ENCODE results near the gene CSNK1E.

Gene CSNK1E

GRCh38 chr22:38335077-38335476 is 17.8 kb upstream of the CSNK1E start:
- no peak for DNase-seq (ENCODE audit: low read depth, low spot score)

- no peak for DNase-seq (ENCODE audit: low read depth, low spot score)
Measured at GRCh38 chr22:38327805-38328204, 10.6 kb upstream of the CSNK1E start.

GRCh38 chr22:38327396-38327795 is 10.2 kb upstream of the CSNK1E start:
- DNase-seq (ENCODE audit: low read depth, low spot score), result no peak

DNA sequence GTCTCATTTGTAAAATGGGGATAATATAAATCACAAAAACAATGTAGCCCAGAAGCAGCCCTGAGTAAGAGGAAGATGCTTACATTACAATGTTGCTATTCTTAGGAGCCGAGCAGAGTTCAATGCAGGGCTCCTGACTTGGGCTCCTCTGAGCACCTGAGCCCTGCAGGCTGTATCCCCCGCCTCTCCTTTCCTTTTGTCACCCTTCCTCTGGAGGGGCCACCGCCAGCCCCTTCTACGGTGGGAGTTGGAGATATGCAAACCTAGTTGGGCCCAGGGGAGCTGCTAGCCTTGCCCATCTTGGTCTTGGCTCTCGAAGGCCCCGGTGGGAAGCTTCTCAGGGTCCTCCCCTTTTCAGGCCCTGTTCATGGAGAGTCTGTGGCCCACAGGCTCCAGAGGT is 8.4 kb upstream of the CSNK1E start:
- DNase-seq (ENCODE audit: low read depth, low spot score), result peak; percentile 88

DNA sequence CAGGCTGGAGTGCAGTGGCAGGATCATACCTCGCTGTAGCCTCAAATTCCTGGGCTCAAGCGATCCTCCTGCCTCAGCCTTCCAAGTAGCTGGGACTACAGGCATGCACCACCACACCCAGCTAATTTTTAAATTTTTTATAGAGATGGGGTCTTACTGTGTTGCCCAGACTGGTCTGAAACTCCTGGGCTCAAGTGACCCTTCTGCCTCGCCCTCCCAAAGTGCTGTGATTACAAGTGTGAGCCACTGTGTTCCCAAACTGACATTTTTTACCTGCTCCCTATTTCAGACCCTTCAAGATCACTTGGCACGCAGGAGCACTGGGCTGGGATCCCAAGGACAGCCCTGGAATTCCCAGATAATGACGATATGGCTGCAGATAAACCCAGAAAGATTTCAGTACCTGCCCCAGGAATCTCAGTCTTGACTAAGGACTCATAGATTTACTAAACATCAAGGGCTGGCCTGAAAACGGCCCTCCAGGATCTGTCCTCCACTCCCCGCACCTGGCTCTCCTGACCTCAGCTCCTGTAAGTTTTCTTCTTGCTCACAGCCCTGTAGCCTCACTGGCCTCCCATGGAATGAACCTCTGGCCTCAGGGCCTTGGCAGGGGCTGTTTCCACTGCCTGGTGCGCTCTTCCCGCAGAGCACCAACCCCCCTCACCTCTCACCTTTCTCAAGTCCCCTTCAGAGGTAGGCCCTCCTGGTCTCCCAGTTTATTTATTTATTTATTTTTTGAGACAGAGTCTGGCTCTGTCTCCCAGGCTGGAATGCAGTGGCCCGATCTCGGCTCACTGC is 3.6 kb upstream of the CSNK1E start:
- no peak for DNase-seq (ENCODE audit: low read depth, low spot score)

GRCh38 chr22:38318792-38319773 is 1.9 kb upstream of the CSNK1E start:
- no peak for DNase-seq (ENCODE audit: low read depth, low spot score)

- no peak for DNase-seq (ENCODE audit: low read depth, low spot score)
Measured at GRCh38 chr22:38317995-38318715, 922 bp upstream of the CSNK1E start.

- no peak for DNase-seq (ENCODE audit: low read depth, low spot score)
Measured at GRCh38 chr22:38316364-38317121, 690 bp downstream of the CSNK1E start.

GRCh38 chr22:38315823-38316363 is 1.3 kb downstream of the CSNK1E start:
- no peak for DNase-seq (ENCODE audit: low read depth, low spot score)

DNA sequence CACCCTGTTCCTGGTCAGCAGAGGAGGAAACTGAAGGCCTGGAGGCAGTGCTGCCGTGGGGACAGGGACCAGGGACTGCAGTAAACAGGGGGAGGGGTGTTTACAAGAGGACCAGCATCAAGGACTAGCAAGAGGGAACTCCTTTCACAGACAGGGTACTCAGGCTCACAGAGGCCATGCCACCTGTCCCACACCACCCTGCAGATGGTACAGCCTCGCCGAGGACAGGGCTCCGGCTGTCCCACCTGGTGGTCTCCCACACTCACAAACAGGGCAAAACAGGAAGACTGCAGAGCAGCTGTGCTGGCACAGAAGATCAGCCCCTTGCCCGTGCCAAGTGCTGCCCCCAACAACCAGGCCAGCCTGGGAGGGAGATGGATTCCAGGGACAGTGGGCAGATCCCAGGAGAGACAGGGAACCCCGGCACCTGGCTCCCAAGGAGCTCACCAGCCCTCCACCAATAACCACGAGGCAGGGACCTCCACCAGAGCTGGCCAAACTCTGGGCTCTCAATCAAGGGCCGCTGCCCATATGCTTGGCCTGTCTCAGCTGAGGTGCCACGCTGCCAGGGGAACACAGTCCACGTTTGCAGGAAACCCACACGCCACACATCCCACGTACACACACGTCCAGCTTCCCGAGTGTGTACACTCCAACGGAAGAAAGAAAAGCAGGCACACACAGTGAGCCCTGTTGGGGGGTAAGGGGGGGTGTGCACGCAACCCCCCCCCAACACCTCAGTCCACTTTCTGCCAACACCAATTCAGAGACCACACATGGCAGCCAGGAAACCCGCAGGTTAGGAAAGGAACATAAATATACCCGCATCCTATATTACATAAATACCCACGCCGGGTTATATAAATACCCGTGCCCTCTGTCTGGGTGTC is 2.1 kb downstream of the CSNK1E start:
- no peak for DNase-seq (ENCODE audit: low read depth, low spot score)

DNA sequence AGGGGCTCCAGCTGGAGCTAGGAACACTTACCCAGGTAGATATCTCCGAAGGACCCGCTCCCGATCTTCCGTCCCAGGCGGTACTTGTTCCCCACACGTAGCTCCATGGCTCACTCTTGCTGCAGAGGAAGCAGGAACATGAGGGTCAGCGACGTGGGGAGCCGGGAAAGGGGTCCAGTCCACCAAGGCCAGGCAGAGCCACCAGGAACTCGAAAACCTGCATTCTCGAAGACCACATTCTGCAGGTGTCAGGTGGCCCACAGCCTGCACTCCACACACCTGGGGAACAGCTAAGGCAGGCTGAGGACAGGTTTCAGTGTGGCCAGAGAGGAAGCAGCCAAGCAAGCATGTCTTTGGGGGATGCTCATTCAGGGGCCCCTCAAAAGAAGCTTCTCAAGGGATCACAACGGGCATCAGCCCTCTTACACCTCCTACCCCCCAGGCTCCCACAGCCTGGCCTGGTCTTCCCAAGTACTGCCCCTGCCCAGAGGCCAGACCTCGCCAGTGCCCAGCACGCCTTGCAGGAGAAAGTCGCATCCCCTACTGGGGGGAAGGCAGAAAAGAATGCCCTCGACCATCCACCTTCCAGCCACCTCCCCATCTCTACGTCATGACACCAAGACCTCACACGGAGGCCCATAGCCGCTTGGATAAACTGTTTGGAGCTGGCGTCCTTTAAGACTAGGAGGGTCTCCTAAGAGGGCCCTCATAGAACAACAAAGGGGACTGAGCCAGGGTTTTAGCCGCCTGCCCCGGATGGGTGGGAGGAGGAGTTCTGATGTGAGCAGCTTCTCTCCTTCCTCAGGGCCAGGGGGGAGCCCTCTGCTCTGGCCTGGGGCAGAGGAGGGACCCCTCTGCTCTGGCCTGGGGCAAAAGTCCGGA is 2.9 kb downstream of the CSNK1E start:
- no peak for DNase-seq (ENCODE audit: low read depth, low spot score)

DNA sequence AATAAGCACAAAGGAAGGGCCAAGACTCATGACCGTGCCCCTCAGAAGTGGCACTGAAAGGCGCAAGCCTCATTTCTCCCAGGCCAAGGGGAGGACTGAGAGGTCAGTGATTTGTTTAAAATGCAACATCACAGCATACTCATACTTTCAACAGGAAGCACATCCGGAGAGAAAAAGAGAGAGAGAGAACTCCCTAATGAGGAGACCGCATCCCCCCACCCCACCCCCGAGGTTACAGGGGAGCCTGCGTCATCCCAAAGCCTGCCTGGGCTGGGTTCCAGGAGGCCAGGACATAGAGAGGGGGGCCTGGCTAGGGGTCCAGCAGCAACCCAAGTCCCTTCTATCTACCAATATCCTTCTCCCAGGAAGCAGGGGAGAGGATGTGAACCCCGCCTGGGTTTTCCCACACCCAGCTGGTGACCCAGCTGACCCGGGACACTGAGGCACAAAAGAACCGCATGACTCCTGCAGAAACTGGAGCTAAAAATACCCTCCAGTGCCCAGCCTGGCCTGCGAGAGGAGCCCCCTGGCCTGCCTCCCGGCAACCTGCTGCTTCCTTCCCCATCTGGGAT is 3.8 kb downstream of the CSNK1E start:
- no peak for DNase-seq (ENCODE audit: low read depth, low spot score)

DNA sequence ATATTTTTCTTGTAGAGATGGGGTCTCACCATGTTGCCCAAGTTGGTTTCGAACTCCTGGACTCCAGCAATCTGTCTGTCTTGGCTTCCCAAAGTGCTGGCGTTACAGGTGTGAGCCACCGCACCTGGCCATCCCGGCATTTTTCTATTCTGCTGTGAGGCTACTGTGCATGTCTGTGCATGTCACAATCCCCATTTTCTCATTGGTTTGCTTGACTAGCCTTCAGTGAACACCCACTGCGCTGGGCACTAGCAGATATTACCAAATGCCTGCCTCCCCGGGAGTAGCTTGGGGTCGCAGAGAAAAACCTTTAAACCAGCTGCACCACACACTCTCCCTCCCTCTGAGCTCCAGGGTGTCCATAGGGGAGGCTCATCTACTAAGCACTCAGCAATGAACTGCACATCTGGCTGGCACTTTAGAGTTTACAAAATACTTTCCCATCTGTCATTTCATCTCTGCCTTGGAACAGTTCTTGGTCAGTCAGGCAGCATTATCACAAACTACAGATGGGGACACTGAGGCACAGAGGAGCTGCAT is 4.9 kb downstream of the CSNK1E start:
- no peak for DNase-seq (ENCODE audit: low read depth, low spot score)

- DNase-seq (ENCODE audit: low read depth, low spot score), result no peak
Measured at GRCh38 chr22:38311323-38311620, 6.0 kb downstream of the CSNK1E start.

- DNase-seq (ENCODE audit: low read depth, low spot score), result no peak
Measured at GRCh38 chr22:38310518-38311322, 6.5 kb downstream of the CSNK1E start.

- no peak for DNase-seq (ENCODE audit: low read depth, low spot score)
Measured at GRCh38 chr22:38309614-38310517, 7.4 kb downstream of the CSNK1E start.
